Testis (tissue), 2 donors: Measurements from ENCODE around the gene P2RX3.

ENCODE experiments used
- CTCF ChIP-seq, 3 experiments: fragments of 450-650 bp in 2 of 3; fragments of 200-600 bp in 1 of 3; sonication (generic) in 1 of 3; IDR thresholded peaks; one replicate each; pipeline ENCODE4 v1.5.1; 2016 to 2019; ENCODE audit warnings: antibody characterized with exemption in 3 of 3, mild to moderate bottlenecking in 2 of 3, moderate library complexity in 1 of 3
- POLR2A ChIP-seq: fragments of 450-650 bp; IDR thresholded peaks from one replicate; pipeline ENCODE4 v1.6.1; 2017; ENCODE audit warnings: antibody characterized with exemption, mild to moderate bottlenecking, moderate library complexity

GRCh38 chr11:57318178-57318577 is 20.0 kb upstream of the P2RX3 start:
- TF ChIP-seq CTCF (IDR thresholded peaks at IDR 0.05) (no peak), POLR2A (no peak)
